GM12865 (cell line): Measurements from ENCODE around the gene DNAH2.

Experiments used
- DNase-seq: peaks from one replicate; pipeline ENCODE4 v3.0.0; 2010; ENCODE audit warnings: low read depth
- H3K4me3 ChIP-seq: 2 replicates; pipeline ENCODE4 v1.5.1; 2011; ENCODE audit warnings: mild to moderate bottlenecking, low read depth, low read length, control low read depth
- TF ChIP-seq, protein P1 (sequence below): IDR thresholded peaks from 2 replicates; pipeline ENCODE4 v1.5.1; 2011; ENCODE audit warnings: low read length, control low read depth, low read depth, inconsistent platforms; ENCODE audit not compliant: insufficient read depth; ENCODE audit errors: missing control alignments

DNAH2 gene

DNA sequence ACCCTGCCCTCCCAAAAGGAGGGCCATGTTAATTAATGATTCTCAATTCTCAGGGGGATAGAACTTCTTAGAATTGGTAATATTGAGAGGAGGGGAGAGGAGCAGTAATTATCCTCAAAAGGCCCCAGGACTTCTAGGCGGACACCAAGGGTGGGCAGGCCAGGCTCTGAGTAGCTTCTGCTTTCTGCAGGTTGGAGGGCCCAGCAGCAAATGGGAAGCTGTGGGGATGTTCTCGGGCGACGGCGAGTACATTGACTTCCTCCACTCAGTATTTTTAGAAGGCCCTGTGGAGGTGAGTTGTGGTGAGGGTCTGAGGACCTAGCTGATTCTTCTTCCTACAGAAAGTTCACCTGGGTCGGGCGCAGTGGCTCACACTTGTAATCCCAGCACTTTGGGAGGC is 57.5 kb downstream of the DNAH2 start:
- H3K4me3 ChIP-seq = no peak overlapping the region
- no peak for DNase-seq
- TF ChIP-seq, protein P1, sequence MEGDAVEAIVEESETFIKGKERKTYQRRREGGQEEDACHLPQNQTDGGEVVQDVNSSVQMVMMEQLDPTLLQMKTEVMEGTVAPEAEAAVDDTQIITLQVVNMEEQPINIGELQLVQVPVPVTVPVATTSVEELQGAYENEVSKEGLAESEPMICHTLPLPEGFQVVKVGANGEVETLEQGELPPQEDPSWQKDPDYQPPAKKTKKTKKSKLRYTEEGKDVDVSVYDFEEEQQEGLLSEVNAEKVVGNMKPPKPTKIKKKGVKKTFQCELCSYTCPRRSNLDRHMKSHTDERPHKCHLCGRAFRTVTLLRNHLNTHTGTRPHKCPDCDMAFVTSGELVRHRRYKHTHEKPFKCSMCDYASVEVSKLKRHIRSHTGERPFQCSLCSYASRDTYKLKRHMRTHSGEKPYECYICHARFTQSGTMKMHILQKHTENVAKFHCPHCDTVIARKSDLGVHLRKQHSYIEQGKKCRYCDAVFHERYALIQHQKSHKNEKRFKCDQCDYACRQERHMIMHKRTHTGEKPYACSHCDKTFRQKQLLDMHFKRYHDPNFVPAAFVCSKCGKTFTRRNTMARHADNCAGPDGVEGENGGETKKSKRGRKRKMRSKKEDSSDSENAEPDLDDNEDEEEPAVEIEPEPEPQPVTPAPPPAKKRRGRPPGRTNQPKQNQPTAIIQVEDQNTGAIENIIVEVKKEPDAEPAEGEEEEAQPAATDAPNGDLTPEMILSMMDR = no peak

- DNase-seq = no peak
- H3K4me3 ChIP-seq = no peak overlapping the region
- TF ChIP-seq, protein P1 = no peak
Observed at GRCh38 chr17:7777017-7777416, 59.5 kb downstream of the DNAH2 start.

DNA sequence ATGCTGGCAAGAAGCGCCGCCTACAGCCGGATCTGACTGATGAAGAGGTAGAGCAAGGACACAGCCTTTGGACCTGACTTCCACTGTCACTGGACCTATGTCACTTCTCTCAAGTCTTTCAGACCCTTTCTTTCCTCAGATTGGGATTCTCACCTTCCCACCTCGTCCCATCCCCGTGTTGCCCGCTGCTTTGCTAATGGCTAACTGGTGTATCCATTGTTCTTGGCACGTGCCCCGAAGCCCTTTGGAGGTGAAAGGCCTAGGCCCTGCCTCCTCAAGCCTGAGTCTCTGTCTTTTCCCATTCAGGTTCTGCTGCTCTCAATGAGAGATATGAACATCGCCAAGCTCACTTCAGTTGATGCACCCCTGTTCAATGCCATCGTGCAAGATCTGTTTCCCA is 63.2 kb downstream of the DNAH2 start:
- TF ChIP-seq, protein P1 = no peak
- no peak for DNase-seq
- no peak overlapping the region for H3K4me3 ChIP-seq

GRCh38 chr17:7781429-7781828 is 63.9 kb downstream of the DNAH2 start:
- H3K4me3 ChIP-seq = no peak overlapping the region
- peak; percentile 70 for DNase-seq
- TF ChIP-seq, protein P1 = no peak

GRCh38 chr17:7782240-7782639 is 64.7 kb downstream of the DNAH2 start:
- TF ChIP-seq, protein P1 = no peak
- no peak for DNase-seq

DNA sequence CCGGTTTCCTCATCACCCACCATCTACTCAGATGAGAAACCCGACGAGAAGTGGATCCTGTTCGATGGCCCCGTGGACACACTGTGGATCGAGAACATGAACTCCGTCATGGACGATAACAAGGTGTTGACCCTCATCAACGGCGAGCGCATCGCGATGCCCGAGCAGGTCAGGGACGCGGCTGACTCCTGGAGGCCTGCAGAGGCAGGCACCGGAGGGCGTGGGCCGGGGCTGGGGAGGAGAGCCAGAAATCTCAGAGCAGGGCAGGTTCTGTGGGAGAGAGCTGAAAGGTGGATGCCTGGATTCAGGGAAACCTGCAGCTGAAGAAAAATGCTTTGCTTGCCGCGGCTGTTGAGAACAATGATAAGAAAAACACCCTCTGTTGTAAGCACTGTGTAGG is 69.3 kb downstream of the DNAH2 start:
- H3K4me3 ChIP-seq = no peak overlapping the region
- DNase-seq = no peak
- TF ChIP-seq, protein P1 = no peak

More at GRCh38 chr17:7782240-7782639, 64.7 kb downstream of the DNAH2 start:
- H3K4me3 ChIP-seq = no peak overlapping the region

DNA sequence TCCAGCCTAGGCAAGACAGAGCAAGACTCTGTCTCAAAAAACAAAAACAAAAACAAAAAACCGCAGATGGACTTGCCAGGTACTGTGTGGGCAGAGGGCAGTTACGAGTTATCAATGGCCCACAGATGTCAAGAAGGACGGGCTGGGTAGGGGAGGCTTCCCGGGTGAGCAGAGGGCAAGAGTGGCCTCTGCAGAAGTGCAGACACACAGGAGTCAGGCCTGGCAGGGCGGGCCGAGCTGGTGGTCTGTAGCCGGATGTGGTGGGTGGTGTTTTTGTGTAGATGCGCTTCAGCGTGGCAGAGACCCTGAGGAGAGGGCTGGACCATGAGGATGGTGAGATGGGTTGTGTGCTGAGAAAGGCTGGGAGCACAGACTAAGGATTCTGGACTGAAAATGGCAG is 71.6 kb downstream of the DNAH2 start:
- TF ChIP-seq, protein P1 = no peak
- no peak overlapping the region for H3K4me3 ChIP-seq
- DNase-seq = no peak
